ENCODE data around the gene RALGPS1.

GRCh38 chr9:127138444-127138843 is 223.9 kb downstream of the RALGPS1 start:
- no peak for TF ChIP-seq CTCF (conservative IDR thresholded peaks at IDR 0.05)
- no peak for TF ChIP-seq ZFX (IDR thresholded peaks at IDR 0.05)
